IPS-11a (cell line): ENCODE data around the gene RAPGEF4.

Experiments
- H3K4me3 ChIP-seq: one replicate; pipeline ENCODE4 v1.5.1; 2013; ENCODE audit warnings: low read depth, low read length, control low read depth

The RAPGEF4 gene

GRCh38 chr2:173056705-173057364, 321.2 kb downstream of the RAPGEF4 start:
- no peak overlapping the region for H3K4me3 ChIP-seq

- H3K4me3 ChIP-seq, result no peak overlapping the region
Measured at GRCh38 chr2:173058097-173058496, 322.5 kb downstream of the RAPGEF4 start.

- no peak overlapping the region for H3K4me3 ChIP-seq
Measured at GRCh38 chr2:173058673-173059072, 323.0 kb downstream of the RAPGEF4 start.

GRCh38 chr2:173059292-173059691, 323.6 kb downstream of the RAPGEF4 start:
- no peak overlapping the region for H3K4me3 ChIP-seq

- H3K4me3 ChIP-seq, result no peak overlapping the region
Measured at GRCh38 chr2:173059971-173060461, 324.4 kb downstream of the RAPGEF4 start.

GRCh38 chr2:173062801-173063200, 327.2 kb downstream of the RAPGEF4 start:
- H3K4me3 ChIP-seq, result no peak overlapping the region

GRCh38 chr2:173064151-173064805, 328.6 kb downstream of the RAPGEF4 start:
- no peak overlapping the region for H3K4me3 ChIP-seq

- H3K4me3 ChIP-seq, result no peak overlapping the region
Measured at GRCh38 chr2:173066887-173067676, 331.4 kb downstream of the RAPGEF4 start.

GRCh38 chr2:173075056-173075780, 339.6 kb downstream of the RAPGEF4 start:
- peak overlapping the region; percentile 89 for H3K4me3 ChIP-seq

GRCh38 chr2:173075781-173076580, 340.3 kb downstream of the RAPGEF4 start, which contains the start of gene MAP3K20:
Gene MAP3K20 (plus strand): TSS chr2:173075846. CDS start chr2:173091032, 15,186 bp downstream.
- peak within 1 kb of the TSS; percentile 89 for H3K4me3 ChIP-seq

GRCh38 chr2:173076581-173077345, 341.1 kb downstream of the RAPGEF4 start:
- peak overlapping the region; percentile 89 for H3K4me3 ChIP-seq

GRCh38 chr2:173077506-173078177, 342.0 kb downstream of the RAPGEF4 start:
- H3K4me3 ChIP-seq, result no peak overlapping the region

- no peak overlapping the region for H3K4me3 ChIP-seq
Measured at GRCh38 chr2:173079141-173079540, 343.5 kb downstream of the RAPGEF4 start.

- H3K4me3 ChIP-seq, result no peak overlapping the region
Measured at GRCh38 chr2:173079973-173080860, 344.6 kb downstream of the RAPGEF4 start.

- H3K4me3 ChIP-seq, result no peak overlapping the region
Measured at GRCh38 chr2:173086518-173087213, 351.0 kb downstream of the RAPGEF4 start.

- no peak overlapping the region for H3K4me3 ChIP-seq
Measured at GRCh38 chr2:173087214-173087581, 351.6 kb downstream of the RAPGEF4 start.

- no peak overlapping the region for H3K4me3 ChIP-seq
Measured at GRCh38 chr2:173087793-173088496, 352.3 kb downstream of the RAPGEF4 start.
